ENCODE data around the gene COX6A1. TPM values are rescaled to one million over a fixed set of nuclear protein-coding genes. Genes with fewer than 3 reads are reported as not detected.

Gene COX6A1
- total RNA-seq, 2 donors from 2014 or later, result 229 to 431 TPM

DNA sequence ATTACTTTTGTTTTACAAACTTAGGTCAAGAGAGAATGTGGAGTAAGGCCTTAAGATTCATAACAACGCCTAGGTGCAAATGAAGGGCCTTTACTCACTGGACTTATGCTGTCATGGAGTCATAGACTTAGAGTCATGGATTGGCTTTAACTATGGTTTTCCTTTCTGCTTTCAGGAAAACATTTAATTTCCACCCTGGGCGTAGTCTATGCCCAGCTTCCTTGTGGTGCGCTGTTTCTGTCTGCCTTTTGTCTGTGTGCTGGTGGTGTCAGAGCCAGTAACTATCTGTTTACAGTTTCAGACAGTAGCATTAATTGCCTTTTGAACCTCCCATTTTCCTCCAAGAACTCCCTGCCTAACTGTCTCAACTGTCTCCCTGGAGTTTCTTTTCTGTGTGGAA is 31.8 kb upstream of the COX6A1 start:
- no peak for DNase-seq (ENCODE audit: low spot score)
- Histone ChIP-seq H3K27me3 (replicated peaks; ENCODE audit: insufficient read depth) (no peaks in the 10 kb centered on the region), H3K4me3 (no peak overlapping the region), H3K4me1 (ENCODE audit: control insufficient read depth in 1 of 2, low read depth in 2 of 2) (no peaks in the 10 kb centered on the region), H3K27ac (no peak overlapping the region), H3K9me3 (no peaks in the 10 kb centered on the region), H3K36me3 (no peaks in the 10 kb centered on the region)
- TF ChIP-seq, protein P1, sequence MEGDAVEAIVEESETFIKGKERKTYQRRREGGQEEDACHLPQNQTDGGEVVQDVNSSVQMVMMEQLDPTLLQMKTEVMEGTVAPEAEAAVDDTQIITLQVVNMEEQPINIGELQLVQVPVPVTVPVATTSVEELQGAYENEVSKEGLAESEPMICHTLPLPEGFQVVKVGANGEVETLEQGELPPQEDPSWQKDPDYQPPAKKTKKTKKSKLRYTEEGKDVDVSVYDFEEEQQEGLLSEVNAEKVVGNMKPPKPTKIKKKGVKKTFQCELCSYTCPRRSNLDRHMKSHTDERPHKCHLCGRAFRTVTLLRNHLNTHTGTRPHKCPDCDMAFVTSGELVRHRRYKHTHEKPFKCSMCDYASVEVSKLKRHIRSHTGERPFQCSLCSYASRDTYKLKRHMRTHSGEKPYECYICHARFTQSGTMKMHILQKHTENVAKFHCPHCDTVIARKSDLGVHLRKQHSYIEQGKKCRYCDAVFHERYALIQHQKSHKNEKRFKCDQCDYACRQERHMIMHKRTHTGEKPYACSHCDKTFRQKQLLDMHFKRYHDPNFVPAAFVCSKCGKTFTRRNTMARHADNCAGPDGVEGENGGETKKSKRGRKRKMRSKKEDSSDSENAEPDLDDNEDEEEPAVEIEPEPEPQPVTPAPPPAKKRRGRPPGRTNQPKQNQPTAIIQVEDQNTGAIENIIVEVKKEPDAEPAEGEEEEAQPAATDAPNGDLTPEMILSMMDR (IDR thresholded peaks at IDR 0.05), result no peak
- no peak for ATAC-seq (ENCODE audit: insufficient number of reproducible peaks, low FRiP score, low read depth)

DNA sequence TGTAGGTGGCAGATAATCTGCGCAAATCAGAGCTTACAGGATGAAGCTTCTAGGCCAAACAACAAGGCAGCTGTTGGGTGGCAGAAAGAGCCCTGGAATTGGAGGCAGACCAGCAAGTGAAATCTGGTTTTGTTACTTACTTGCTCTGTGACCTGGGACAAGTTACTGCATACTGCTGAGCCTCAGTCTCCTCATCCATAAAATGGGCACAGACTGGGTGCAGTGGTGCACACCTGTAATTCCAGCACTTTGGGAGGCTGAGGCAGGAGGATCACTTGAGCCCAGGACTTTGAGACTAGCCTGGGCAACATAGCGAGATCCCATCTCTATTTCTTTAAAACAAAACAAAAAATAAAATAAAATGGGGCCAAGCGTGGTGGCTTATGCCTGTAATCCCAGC is 31.4 kb upstream of the COX6A1 start:
- Histone ChIP-seq H3K9me3 (no peaks in the 10 kb centered on the region), H3K27ac (no peak overlapping the region), H3K36me3 (no peaks in the 10 kb centered on the region), H3K27me3 (replicated peaks; ENCODE audit: insufficient read depth) (no peaks in the 10 kb centered on the region), H3K4me1 (ENCODE audit: control insufficient read depth in 1 of 2, low read depth in 2 of 2) (no peaks in the 10 kb centered on the region), H3K4me3 (no peak overlapping the region)
- DNase-seq (ENCODE audit: low spot score) (no peak), ATAC-seq (ENCODE audit: insufficient number of reproducible peaks, low FRiP score, low read depth) (no peak)
- TF ChIP-seq, protein P1 (IDR thresholded peaks at IDR 0.05), result no peak

DNA sequence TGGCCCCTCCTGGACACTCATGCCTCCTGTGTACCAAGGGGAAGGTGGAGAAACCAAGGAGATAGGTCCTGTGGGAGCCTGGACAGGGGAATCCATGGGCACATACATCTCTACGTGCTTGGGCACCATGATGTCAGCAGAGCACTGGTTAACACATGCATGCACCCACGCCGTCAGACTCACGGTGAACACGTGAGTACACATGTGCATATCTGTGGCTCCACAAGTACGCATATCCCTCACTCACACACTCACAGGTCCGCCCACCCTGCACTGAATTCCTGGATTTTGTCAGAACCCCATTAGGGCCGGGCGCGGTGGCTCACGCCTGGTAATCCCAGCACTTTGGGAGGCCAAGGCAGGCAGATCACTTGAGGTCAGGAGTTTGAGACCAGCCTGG is 29.1 kb upstream of the COX6A1 start:
- ATAC-seq (ENCODE audit: insufficient number of reproducible peaks, low FRiP score, low read depth), result no peak

DNA sequence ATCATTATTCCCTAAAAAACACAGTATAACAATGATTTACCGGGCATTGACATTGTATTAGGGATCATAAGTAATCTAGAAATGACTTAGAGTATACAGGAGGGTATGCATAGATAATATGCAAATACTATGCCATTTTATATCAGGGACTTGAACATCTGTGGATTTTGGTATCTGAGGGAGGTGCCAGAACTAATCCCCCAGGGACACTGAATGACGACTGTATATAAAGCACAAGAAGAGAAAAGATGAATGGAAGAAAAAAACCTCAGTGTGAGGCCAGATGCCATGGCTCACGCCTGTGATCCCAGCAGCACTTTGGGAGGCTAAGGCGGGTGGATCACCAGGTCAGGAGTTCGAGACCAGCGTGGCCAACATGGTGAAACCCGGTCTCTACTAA is 25.5 kb upstream of the COX6A1 start:
- TF ChIP-seq, protein P1 (IDR thresholded peaks at IDR 0.05), result no peak
- H3K27me3 ChIP-seq (replicated peaks; ENCODE audit: insufficient read depth), result no peaks in the 10 kb centered on the region
- no peaks in the 10 kb centered on the region for H3K9me3 ChIP-seq
- no peaks in the 10 kb centered on the region for H3K36me3 ChIP-seq
- DNase-seq (ENCODE audit: low spot score) (no peak), ATAC-seq (ENCODE audit: insufficient number of reproducible peaks, low FRiP score, low read depth) (no peak)
- H3K4me3 ChIP-seq, result no peak overlapping the region
- no peaks in the 10 kb centered on the region for H3K4me1 ChIP-seq (ENCODE audit: control insufficient read depth in 1 of 2, low read depth in 2 of 2)
- no peak overlapping the region for H3K27ac ChIP-seq

More for the DNA sequence above, 29.1 kb upstream of the COX6A1 start:
- H3K4me1 ChIP-seq (ENCODE audit: control insufficient read depth in 1 of 2, low read depth in 2 of 2), result no peaks in the 10 kb centered on the region
- H3K36me3 ChIP-seq, result no peaks in the 10 kb centered on the region
- no peak overlapping the region for H3K4me3 ChIP-seq
- H3K9me3 ChIP-seq, result no peaks in the 10 kb centered on the region
- no peaks in the 10 kb centered on the region for H3K27me3 ChIP-seq (replicated peaks; ENCODE audit: insufficient read depth)
- TF ChIP-seq, protein P1 (IDR thresholded peaks at IDR 0.05), result no peak
- no peak for DNase-seq (ENCODE audit: low spot score)
- H3K27ac ChIP-seq, result no peak overlapping the region

DNA sequence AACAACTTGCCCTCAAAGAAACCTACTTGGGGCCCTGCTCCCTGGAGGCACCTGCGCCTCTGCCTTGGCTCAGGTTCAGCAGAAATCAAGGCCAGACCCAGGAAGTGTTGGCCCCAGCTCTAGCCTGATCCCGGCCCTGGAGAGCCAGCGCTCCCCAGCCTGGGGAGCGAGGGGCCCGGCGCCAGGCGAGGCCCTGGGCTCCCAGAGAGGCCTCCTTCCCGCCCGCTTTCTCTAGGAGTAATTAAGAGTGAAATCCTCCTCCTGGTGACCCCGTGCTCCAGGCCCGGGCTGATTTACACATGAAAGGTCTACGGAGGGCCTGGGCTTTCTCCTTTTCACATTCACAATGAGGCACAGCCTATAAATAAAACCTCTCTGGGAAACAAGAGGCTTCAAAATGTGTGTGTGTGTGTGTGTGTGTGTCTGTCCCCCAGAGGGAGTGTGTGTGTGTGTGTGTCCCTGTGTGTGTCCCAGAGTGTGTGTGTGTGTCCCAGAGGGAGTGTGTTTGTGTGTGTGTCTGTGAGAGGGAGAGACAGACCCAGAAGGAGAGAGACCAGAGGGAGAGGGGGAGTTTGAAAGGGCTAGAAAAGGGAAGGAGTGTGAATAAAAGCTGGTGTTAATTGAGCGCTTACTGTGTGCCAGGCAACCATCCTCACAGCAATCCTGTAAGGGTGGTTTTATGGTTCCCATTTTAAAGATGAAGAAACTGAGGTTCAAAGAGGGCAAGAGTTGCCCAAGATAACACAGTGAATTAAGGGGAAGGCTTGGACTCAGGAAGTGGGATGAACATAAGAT is 23.8 kb upstream of the COX6A1 start:
- Histone ChIP-seq H3K4me1 (ENCODE audit: control insufficient read depth in 1 of 2, low read depth in 2 of 2) (no peaks in the 10 kb centered on the region), H3K36me3 (no peaks in the 10 kb centered on the region), H3K27ac (no peak overlapping the region), H3K4me3 (no peak overlapping the region), H3K27me3 (replicated peaks; ENCODE audit: insufficient read depth) (no peaks in the 10 kb centered on the region), H3K9me3 (no peaks in the 10 kb centered on the region)
- DNase-seq (ENCODE audit: low spot score) (no peak), ATAC-seq (ENCODE audit: insufficient number of reproducible peaks, low FRiP score, low read depth) (no peak)
- TF ChIP-seq, protein P1 (IDR thresholded peaks at IDR 0.05), result no peak
